WTC11 (cell line): ENCODE results near the gene OR2AT4. TPM values are rescaled to one million over a fixed set of nuclear protein-coding genes. Genes with fewer than 3 reads are reported as not detected.

Source experiments
- ATAC-seq: fragments of 200-7000 bp; cut with Tn5 transposase; 2 replicates; pipeline ENCODE4 v1.10.0; 2021; ENCODE audit warnings: mild to moderate bottlenecking, moderate library complexity
- CTCF ChIA-PET: fragments of 300-600 bp; sonication (Branson Sonifier 250); formaldehyde crosslinking; loops from one replicate; lab custom pipeline; 2021; ENCODE audit warnings: antibody characterized with exemption; lab: Charles Lee
- POLR2A ChIA-PET: fragments of 350-600 bp; sonication (Branson Sonifier 250); formaldehyde crosslinking; loops from one replicate; lab custom pipeline; 2021; ENCODE audit warnings: antibody characterized with exemption; lab: Charles Lee
- DNase-seq: peaks from one replicate; pipeline ENCODE4 v3.0.0; 2021; ENCODE audit warnings: low spot score
- H3K27ac Mint-ChIP-seq: 2 replicates; pipeline ENCODE4 v1.8.0; 2021; ENCODE audit warnings: mixed read lengths
- H3K27me3 Mint-ChIP-seq: 2 replicates; pipeline ENCODE4 v1.8.0; 2021; ENCODE audit warnings: low read depth, mild to moderate bottlenecking, moderate library complexity, mixed read lengths
- H3K36me3 Mint-ChIP-seq: 2 replicates; pipeline ENCODE4 v1.8.0; 2021; ENCODE audit warnings: mixed read lengths
- H3K4me1 Mint-ChIP-seq: 2 replicates; pipeline ENCODE4 v1.8.0; 2022; ENCODE audit warnings: mixed read lengths
- H3K4me3 Mint-ChIP-seq: 2 replicates; pipeline ENCODE4 v1.8.0; 2021; ENCODE audit warnings: mild to moderate bottlenecking, moderate library complexity, mixed read lengths
- H3K9me3 Mint-ChIP-seq: 2 replicates; pipeline ENCODE4 v1.8.0; 2021; ENCODE audit warnings: mixed read lengths
- CBFB ChIP-seq: sonication (generic); formaldehyde crosslinking; IDR thresholded peaks from 2 replicates; pipeline ENCODE4 v1.8.1; 2022; ENCODE audit warnings: mild to moderate bottlenecking, low read depth, missing genetic modification reagents
- CREM ChIP-seq: sonication (generic); formaldehyde crosslinking; IDR thresholded peaks from 2 replicates; pipeline ENCODE4 v1.8.1; 2022; ENCODE audit warnings: mild to moderate bottlenecking, missing genetic modification reagents, moderate library complexity
- ESRRA ChIP-seq: sonication (generic); formaldehyde crosslinking; IDR thresholded peaks from 2 replicates; pipeline ENCODE4 v1.8.1; 2022; ENCODE audit warnings: mild to moderate bottlenecking, missing genetic modification reagents, borderline replicate concordance
- GTF2I ChIP-seq: fragments of 250-450 bp; sonication (Bioruptor Pico); conservative IDR thresholded peaks from 2 replicates; pipeline ENCODE4 v1.4.0; 2021; ENCODE audit warnings: mild to moderate bottlenecking
- HMGA2 ChIP-seq: fragments of 250-450 bp; sonication (Bioruptor Pico); IDR thresholded peaks from 2 replicates; pipeline ENCODE4 v1.4.0; 2021; ENCODE audit warnings: mild to moderate bottlenecking, moderate library complexity
- JAZF1 ChIP-seq: fragments of 250-450 bp; sonication (Bioruptor Pico); IDR thresholded peaks from 2 replicates; pipeline ENCODE4 v1.9.0; 2021; ENCODE audit warnings: moderate library complexity, mild to moderate bottlenecking, inconsistent platforms
- JUN ChIP-seq: sonication (generic); formaldehyde crosslinking; IDR thresholded peaks from 2 replicates; pipeline ENCODE4 v1.8.0; 2023; ENCODE audit warnings: mild to moderate bottlenecking, missing genetic modification reagents
- NFYB ChIP-seq: sonication (generic); formaldehyde crosslinking; conservative IDR thresholded peaks from 2 replicates; pipeline ENCODE4 v1.8.0; 2022; ENCODE audit warnings: low read depth, missing genetic modification reagents
- NR2C2 ChIP-seq: sonication (generic); formaldehyde crosslinking; IDR thresholded peaks from 2 replicates; pipeline ENCODE4 v1.8.0; 2022; ENCODE audit warnings: mild to moderate bottlenecking, missing genetic modification reagents
- RORB ChIP-seq: fragments of 250-450 bp; sonication (Bioruptor Pico); IDR thresholded peaks from 2 replicates; pipeline ENCODE4 v1.9.0; 2021; ENCODE audit warnings: mild to moderate bottlenecking
- SMAD4 ChIP-seq: sonication (generic); formaldehyde crosslinking; IDR thresholded peaks from 2 replicates; pipeline ENCODE4 v1.8.0; 2022; ENCODE audit warnings: mild to moderate bottlenecking, missing genetic modification reagents
- SOX15 ChIP-seq: fragments of 250-450 bp; sonication (Bioruptor Pico); IDR thresholded peaks from 2 replicates; pipeline ENCODE4 v1.9.0; 2021; ENCODE audit warnings: mild to moderate bottlenecking
- TEAD1 ChIP-seq: sonication (generic); formaldehyde crosslinking; IDR thresholded peaks from 2 replicates; pipeline ENCODE4 v1.8.0; 2022; ENCODE audit warnings: mild to moderate bottlenecking, missing genetic modification reagents
- TEAD4 ChIP-seq: sonication (generic); formaldehyde crosslinking; IDR thresholded peaks from 2 replicates; pipeline ENCODE4 v1.8.0; 2022; ENCODE audit warnings: mild to moderate bottlenecking, missing genetic modification reagents
- ZNF138 ChIP-seq: sonication (generic); formaldehyde crosslinking; conservative IDR thresholded peaks from 2 replicates; pipeline ENCODE4 v1.8.1; 2022; ENCODE audit warnings: mild to moderate bottlenecking, moderate library complexity, missing genetic modification reagents
- ZNF317 ChIP-seq: sonication (generic); formaldehyde crosslinking; IDR thresholded peaks from 2 replicates; pipeline ENCODE4 v1.8.1; 2023; ENCODE audit warnings: low read depth, mild to moderate bottlenecking, moderate library complexity, missing genetic modification reagents, borderline replicate concordance
- ZNF423 ChIP-seq: fragments of 250-450 bp; sonication (Bioruptor Pico); IDR thresholded peaks from 2 replicates; pipeline ENCODE4 v2.1.2; 2022; ENCODE audit warnings: mild to moderate bottlenecking, moderate library complexity
- total RNA-seq: library from RNA; stranded (reverse); gene quantifications from 3 replicates; pipeline ENCODE4 v1.2.3, GENCODE V29; 2021
- TF ChIP-seq, protein P1 (sequence below): fragments of 250-450 bp; sonication (Bioruptor Pico); IDR thresholded peaks from 2 replicates; pipeline ENCODE4 v1.9.0; 2021; ENCODE audit warnings: mild to moderate bottlenecking
- TF ChIP-seq, protein P2 (sequence below): sonication (generic); formaldehyde crosslinking; IDR thresholded peaks from 2 replicates; pipeline ENCODE4 v1.8.1; 2022; ENCODE audit warnings: mild to moderate bottlenecking, moderate library complexity, missing genetic modification reagents
- TF ChIP-seq, protein P3 (sequence below): fragments of 250-450 bp; sonication (Bioruptor Pico); IDR thresholded peaks from 2 replicates; pipeline ENCODE4 v1.9.0; 2021; ENCODE audit warnings: moderate library complexity, mild to moderate bottlenecking, inconsistent platforms, borderline replicate concordance
- TF ChIP-seq, protein P4 (sequence below): sonication (generic); formaldehyde crosslinking; IDR thresholded peaks from 2 replicates; pipeline ENCODE4 v1.8.1; 2023; ENCODE audit warnings: mild to moderate bottlenecking, missing genetic modification reagents, moderate library complexity
- TF ChIP-seq, protein P5 (sequence below): fragments of 250-450 bp; sonication (Bioruptor Pico); conservative IDR thresholded peaks from 2 replicates; pipeline ENCODE4 v1.9.0; 2021; ENCODE audit warnings: mild to moderate bottlenecking

OR2AT4 gene
- total RNA-seq, 1 experiment from 2014 or later: not detected

DNA sequence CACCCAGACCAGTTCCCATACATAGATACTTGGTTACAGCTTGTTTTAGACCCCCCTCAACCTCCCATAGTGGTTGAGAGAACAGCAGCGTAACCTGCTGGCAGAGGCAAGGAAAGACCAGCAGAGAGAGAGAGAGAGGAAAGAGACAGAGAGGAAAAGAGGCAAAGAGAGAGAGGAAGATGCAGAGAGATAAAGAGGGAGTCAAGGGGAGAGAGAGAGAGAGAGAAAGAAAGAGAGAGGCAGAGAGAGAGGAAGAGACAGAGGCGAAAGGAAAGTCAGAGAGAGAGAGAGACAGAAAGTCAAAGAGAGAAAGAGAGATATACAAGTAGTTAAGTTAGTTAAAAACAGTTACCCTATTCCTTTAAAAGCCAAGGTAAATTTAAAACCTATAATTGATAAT is 55.4 kb downstream of the OR2AT4 start:
- no peak for DNase-seq
- H3K27me3 Mint-ChIP-seq: peaks cover 11% of the 10 kb centered on the region

DNA sequence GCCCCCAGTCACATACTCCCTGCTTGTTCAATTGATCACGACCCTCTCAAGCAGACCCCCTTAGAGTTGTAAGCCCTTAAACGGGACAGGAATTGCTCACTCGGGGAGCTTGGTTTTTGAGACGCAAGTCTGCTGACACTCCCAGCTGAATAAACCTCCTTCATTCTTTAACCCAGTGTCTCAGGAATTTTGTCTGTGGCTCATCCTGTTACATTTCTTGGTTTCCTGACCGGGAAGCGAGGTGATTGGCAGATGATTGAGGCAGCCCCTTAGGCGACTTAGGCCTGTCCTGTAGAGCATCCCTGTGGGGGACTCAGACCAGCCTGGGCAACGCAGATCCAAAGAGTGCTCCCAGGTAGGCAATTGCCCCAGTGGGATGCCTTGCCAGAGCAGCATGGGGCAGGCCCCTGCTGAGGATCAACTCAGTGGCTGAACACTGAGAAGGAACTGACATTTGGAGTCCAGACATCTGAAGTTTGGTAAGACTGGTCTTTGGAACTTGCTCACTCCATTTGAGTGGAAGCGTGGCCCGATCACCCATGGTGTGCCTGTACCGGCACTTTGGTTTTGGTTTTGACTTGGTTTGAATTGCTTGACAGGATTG is 56.4 kb downstream of the OR2AT4 start:
- POLR2A ChIA-PET: no interaction called here
- TF ChIP-seq ZNF423 (CRISPR knock-in tag): peak; percentile 34; the same call in 1 of the 2 replicates
- TF ChIP-seq, protein P1, sequence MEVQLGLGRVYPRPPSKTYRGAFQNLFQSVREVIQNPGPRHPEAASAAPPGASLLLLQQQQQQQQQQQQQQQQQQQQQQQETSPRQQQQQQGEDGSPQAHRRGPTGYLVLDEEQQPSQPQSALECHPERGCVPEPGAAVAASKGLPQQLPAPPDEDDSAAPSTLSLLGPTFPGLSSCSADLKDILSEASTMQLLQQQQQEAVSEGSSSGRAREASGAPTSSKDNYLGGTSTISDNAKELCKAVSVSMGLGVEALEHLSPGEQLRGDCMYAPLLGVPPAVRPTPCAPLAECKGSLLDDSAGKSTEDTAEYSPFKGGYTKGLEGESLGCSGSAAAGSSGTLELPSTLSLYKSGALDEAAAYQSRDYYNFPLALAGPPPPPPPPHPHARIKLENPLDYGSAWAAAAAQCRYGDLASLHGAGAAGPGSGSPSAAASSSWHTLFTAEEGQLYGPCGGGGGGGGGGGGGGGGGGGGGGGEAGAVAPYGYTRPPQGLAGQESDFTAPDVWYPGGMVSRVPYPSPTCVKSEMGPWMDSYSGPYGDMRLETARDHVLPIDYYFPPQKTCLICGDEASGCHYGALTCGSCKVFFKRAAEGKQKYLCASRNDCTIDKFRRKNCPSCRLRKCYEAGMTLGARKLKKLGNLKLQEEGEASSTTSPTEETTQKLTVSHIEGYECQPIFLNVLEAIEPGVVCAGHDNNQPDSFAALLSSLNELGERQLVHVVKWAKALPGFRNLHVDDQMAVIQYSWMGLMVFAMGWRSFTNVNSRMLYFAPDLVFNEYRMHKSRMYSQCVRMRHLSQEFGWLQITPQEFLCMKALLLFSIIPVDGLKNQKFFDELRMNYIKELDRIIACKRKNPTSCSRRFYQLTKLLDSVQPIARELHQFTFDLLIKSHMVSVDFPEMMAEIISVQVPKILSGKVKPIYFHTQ (CRISPR knock-in tag): no peak
- no peak for ATAC-seq
- CTCF ChIA-PET: no interaction called here
- no peak overlapping the region for H3K27ac Mint-ChIP-seq
- H3K27me3 Mint-ChIP-seq: peaks cover 11% of the 10 kb centered on the region
- no peak overlapping the region for H3K4me3 Mint-ChIP-seq
- no peak for DNase-seq
- peaks cover 26% of the 10 kb centered on the region for H3K9me3 Mint-ChIP-seq
- H3K36me3 Mint-ChIP-seq: peaks cover 14% of the 10 kb centered on the region
- 0 out of 2 replicates have a peak, but pooled peaks cover 5% of the 10 kb centered on the region for H3K4me1 Mint-ChIP-seq

More for the DNA sequence above, 55.4 kb downstream of the OR2AT4 start:
- TF ChIP-seq GTF2I (CRISPR knock-in tag) (no peak), JUN (no peak), ZNF138 (CRISPR knock-in tag) (no peak), NFYB (CRISPR knock-in tag) (no peak), RORB (CRISPR knock-in tag) (no peak), HMGA2 (CRISPR knock-in tag) (no peak), TEAD4 (CRISPR knock-in tag) (no peak), ZNF317 (CRISPR knock-in tag) (no peak), CBFB (CRISPR knock-in tag) (no peak), SOX15 (CRISPR knock-in tag) (no peak), TEAD1 (no peak), NR2C2 (CRISPR knock-in tag) (no peak), SMAD4 (CRISPR knock-in tag) (no peak), CREM (CRISPR knock-in tag) (no peak), ESRRA (CRISPR knock-in tag) (no peak), JAZF1 (CRISPR knock-in tag) (no peak)
- TF ChIP-seq, protein P2, sequence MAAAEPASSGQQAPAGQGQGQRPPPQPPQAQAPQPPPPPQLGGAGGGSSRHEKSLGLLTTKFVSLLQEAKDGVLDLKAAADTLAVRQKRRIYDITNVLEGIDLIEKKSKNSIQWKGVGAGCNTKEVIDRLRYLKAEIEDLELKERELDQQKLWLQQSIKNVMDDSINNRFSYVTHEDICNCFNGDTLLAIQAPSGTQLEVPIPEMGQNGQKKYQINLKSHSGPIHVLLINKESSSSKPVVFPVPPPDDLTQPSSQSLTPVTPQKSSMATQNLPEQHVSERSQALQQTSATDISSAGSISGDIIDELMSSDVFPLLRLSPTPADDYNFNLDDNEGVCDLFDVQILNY (CRISPR knock-in tag): no peak
- TF ChIP-seq, protein P3, sequence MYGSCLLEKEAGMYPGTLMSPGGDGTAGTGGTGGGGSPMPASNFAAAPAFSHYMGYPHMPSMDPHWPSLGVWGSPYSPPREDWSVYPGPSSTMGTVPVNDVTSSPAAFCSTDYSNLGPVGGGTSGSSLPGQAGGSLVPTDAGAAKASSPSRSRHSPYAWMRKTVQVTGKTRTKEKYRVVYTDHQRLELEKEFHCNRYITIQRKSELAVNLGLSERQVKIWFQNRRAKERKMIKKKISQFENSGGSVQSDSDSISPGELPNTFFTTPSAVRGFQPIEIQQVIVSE: no peak
- TF ChIP-seq, protein P4, sequence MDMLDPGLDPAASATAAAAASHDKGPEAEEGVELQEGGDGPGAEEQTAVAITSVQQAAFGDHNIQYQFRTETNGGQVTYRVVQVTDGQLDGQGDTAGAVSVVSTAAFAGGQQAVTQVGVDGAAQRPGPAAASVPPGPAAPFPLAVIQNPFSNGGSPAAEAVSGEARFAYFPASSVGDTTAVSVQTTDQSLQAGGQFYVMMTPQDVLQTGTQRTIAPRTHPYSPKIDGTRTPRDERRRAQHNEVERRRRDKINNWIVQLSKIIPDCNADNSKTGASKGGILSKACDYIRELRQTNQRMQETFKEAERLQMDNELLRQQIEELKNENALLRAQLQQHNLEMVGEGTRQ (CRISPR knock-in tag): no peak
- TF ChIP-seq, protein P5, sequence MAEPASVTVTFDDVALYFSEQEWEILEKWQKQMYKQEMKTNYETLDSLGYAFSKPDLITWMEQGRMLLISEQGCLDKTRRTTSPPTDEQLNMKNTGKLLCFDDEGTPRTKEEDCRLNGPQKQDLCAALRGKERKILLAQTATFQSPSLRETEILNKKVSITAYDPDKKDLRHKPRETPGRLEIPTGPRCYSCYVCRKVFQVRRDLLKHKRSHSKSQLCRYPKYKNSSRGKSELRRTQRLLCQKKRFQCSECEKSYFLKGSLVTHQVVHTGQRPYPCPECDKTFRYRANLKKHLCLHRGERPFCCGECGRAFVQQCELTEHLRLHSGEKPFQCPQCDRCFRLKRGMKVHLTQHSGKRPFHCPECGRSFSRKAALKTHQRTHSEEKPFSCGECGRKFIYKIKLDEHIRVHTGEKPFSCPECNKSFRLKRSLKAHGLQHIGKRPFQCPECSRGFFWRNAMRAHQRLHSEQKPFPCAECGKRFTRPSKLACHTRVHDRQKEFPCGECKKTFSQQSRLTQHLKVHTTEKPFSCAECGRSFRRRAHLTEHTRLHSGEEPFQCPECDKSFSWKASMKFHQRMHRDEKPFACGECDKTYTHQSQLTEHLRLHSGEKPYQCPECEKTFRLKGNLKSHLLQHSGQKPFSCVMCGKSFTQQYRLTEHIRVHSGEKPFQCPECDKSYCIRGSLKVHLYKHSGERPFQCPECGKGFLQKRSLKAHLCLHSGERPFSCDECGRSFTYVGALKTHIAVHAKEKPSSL (CRISPR knock-in tag): no peak
- H3K27ac Mint-ChIP-seq: no peak overlapping the region
- ChIA-PET CTCF (interaction anchor here (0.5 to 1.0 kb wide), 3 partner anchors 9 to 27 kb away, joined by 3 to 4 read pairs (median 3); no protein-coding TSS in a partner anchor), POLR2A (no interaction called here)
- H3K9me3 Mint-ChIP-seq: peaks cover 26% of the 10 kb centered on the region
- H3K4me1 Mint-ChIP-seq: 0 out of 2 replicates have a peak, but pooled peaks cover under 1% of the 10 kb centered on the region
- no peak overlapping the region for H3K4me3 Mint-ChIP-seq
- peaks cover 14% of the 10 kb centered on the region for H3K36me3 Mint-ChIP-seq
- ATAC-seq: no peak
